Measurements from ENCODE around the gene KCNQ4. TPM values are rescaled to one million over a fixed set of nuclear protein-coding genes. Genes with fewer than 3 reads are reported as not detected.
A peak's percentile ranks its signal among the peaks of the same experiment; 100 is the strongest.

Gene KCNQ4
- total and polyA plus RNA-seq, 2 of the 8 experiments (the other 6 are each of a cell fraction or from before 2014, with no cell fraction given), result 2.2 to 3.9 TPM

DNA sequence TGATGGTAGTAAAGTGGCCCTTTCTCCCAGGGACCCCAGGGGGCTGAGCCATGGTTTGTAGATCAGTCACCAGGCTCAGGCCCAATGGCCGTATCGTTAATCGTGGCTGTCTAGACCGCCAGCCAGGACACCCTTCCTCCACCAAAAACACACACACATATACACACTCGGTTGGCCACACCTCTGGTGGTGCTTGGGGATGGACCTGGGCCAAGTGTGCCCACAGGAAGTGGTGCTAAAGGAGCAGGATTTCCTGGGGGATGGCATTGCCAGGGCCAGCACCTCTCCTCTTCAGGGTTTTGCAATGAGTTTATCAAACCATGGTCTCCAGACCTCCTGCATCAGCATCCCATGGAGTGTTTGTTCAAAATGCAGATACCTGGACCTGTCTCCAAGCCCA, 42.4 kb downstream of the KCNQ4 start:
- Histone ChIP-seq H3K79me2 (ENCODE audit: control insufficient read depth in 1 of 2, insufficient read depth in 2 of 2, low read length in 2 of 2) (no peaks in the 10 kb centered on the region), H4K20me1 (replicated peaks in 1 of 2; ENCODE audit: control insufficient read depth in 1 of 2, insufficient read depth in 2 of 2, low read length in 2 of 2) (no peaks in the 10 kb centered on the region), H3K36me3 (ENCODE audit: control insufficient read depth in 2 of 4, insufficient read depth in 4 of 4, low read length in 3 of 4) (no peaks in the 10 kb centered on the region; a peak in 1 of 8 replicates), H3K14ac (ENCODE audit: insufficient read length) (no peak overlapping the region), H2BK12ac (ENCODE audit: low read depth, low read length) (peak overlapping the region; percentile 11), H4K91ac (replicated peaks; ENCODE audit: insufficient read length, low read length) (no peak overlapping the region), H2AK5ac (ENCODE audit: low read depth, low read length) (peak overlapping the region; percentile 65; the same call in 1 of the 2 replicates), H2AFZ (ENCODE audit: low read length) (no peak overlapping the region), H3K9me3 (ENCODE audit: insufficient read depth in 2 of 2, low read depth in 1 of 2, low read length in 1 of 2) (no peaks in the 10 kb centered on the region), H3K56ac (replicated peaks; ENCODE audit: insufficient read length, low read depth, low read length) (no peak overlapping the region), H4K5ac (ENCODE audit: insufficient read length, low read depth, low read length) (no peak overlapping the region), H3K4me2 (ENCODE audit: insufficient read depth in 1 of 2, low read depth in 2 of 2, low read length in 2 of 2) (no peak overlapping the region), H2BK20ac (ENCODE audit: low read length) (peak overlapping the region; percentile 86; the same call in 1 of the 2 replicates), H3K4me1 (replicated peaks in 1 of 4; ENCODE audit: control insufficient read depth in 3 of 4, insufficient read depth in 4 of 4, low read length in 3 of 4) (peaks cover 10 to 20% (median 14%) of the 10 kb centered on the region in 4 experiments), H4K8ac (ENCODE audit: extremely low read depth, insufficient read depth, low read length) (no peak overlapping the region), H3K27ac (ENCODE audit: low read depth, low read length) (no peak overlapping the region), H3K4ac (replicated peaks; ENCODE audit: insufficient read length, low read depth, low read length) (no peak overlapping the region), H3K23ac (ENCODE audit: insufficient read length) (no peak overlapping the region), H2BK5ac (ENCODE audit: low read depth, low read length) (no peak overlapping the region), H2BK120ac (replicated peaks; ENCODE audit: low read depth, low read length) (no peak overlapping the region), H3K27me3 (replicated peaks in 1 of 4; ENCODE audit: control insufficient read depth in 3 of 4, extremely low read depth in 1 of 4, insufficient read depth in 3 of 4, low read length in 3 of 4) (no peaks in the 10 kb centered on the region), H3K18ac (ENCODE audit: extremely low read depth, low read length) (peak overlapping the region; percentile 19; the same call in 1 of the 2 replicates), H3K9ac (replicated peaks in 1 of 4; ENCODE audit: extremely low read depth in 1 of 4, low read depth in 3 of 4, low read length in 3 of 4) (no peak overlapping the region), H3K79me1 (ENCODE audit: low read depth, low read length) (no peaks in the 10 kb centered on the region), H2BK15ac (ENCODE audit: low read length) (peak overlapping the region; percentile 72; the same call in 1 of the 2 replicates), H3K4me3 (ENCODE audit: extremely low read depth in 1 of 4, insufficient read depth in 2 of 4, low read depth in 3 of 4, low read length in 4 of 4) (no peak overlapping the region), H3K23me2 (ENCODE audit: low read depth, low read length) (no peaks in the 10 kb centered on the region)
- 72% methylated on average over 5 of the region's 5 CpGs; no CpG with 5 or more reads in 1 of the 2 experiments for WGBS, 2 experiments (ENCODE audit: extremely low coverage in 1 of 2, insufficient coverage in 1 of 2, insufficient read length in 1 of 2, insufficient replicate concordance in 2 of 2, low coverage in 1 of 2, low lambda C conversion rate in 2 of 2, missing lambda C conversion rate in 1 of 2)
- CTCF ChIA-PET (ENCODE audit: partially characterized antibody), result interaction anchor here (3.3 to 3.4 kb wide), 2 partner anchors 23 to 53 kb away, joined by 28 to 29 read pairs; no protein-coding TSS in a partner anchor
- no peak for DNase-seq (ENCODE audit: low read depth in 1 of 2, low spot score in 2 of 2)
- POLR2A ChIA-PET (ENCODE audit: partially characterized antibody), result interaction anchor here (1.3 to 2.5 kb wide), 3 partner anchors 11 to 134 kb away, joined by 3 to 7 read pairs (median 4); partner anchors contain the start of genes CITED4 and NFYC
- FAIRE-seq, result no peak
- no peak for TF ChIP-seq SP1 (IDR thresholded peaks at IDR 0.05; ENCODE audit: low read depth, low read length)
- TF ChIP-seq KDM4A (IDR thresholded peaks at IDR 0.05; ENCODE audit: low read depth, low read length, severe bottlenecking), result no peak
- TF ChIP-seq JUN (IDR thresholded peaks at IDR 0.05; ENCODE audit: low read depth, low read length), result no peak
- no peak for TF ChIP-seq RNF2 (IDR thresholded peaks at IDR 0.05; ENCODE audit: borderline replicate concordance, low read depth, low read length, missing control alignments, poor library complexity, severe bottlenecking)
- no peak for TF ChIP-seq SP2 (IDR thresholded peaks at IDR 0.05; ENCODE audit: low read length)
- TF ChIP-seq BRCA1 (IDR thresholded peaks at IDR 0.05; ENCODE audit: low read depth, low read length), result no peak
- TF ChIP-seq CREB1 (IDR thresholded peaks at IDR 0.05), result no peak
- no peak for TF ChIP-seq GABPA (IDR thresholded peaks at IDR 0.05; ENCODE audit: borderline replicate concordance, insufficient read depth, low read length)
- TF ChIP-seq, protein P1, sequence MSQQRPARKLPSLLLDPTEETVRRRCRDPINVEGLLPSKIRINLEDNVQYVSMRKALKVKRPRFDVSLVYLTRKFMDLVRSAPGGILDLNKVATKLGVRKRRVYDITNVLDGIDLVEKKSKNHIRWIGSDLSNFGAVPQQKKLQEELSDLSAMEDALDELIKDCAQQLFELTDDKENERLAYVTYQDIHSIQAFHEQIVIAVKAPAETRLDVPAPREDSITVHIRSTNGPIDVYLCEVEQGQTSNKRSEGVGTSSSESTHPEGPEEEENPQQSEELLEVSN (IDR thresholded peaks at IDR 0.05), result no peak
- TF ChIP-seq, protein P2, sequence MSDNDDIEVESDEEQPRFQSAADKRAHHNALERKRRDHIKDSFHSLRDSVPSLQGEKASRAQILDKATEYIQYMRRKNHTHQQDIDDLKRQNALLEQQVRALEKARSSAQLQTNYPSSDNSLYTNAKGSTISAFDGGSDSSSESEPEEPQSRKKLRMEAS (IDR thresholded peaks at IDR 0.05), result no peak
- TF ChIP-seq BACH1 (IDR thresholded peaks at IDR 0.05; ENCODE audit: low read length), result no peak
- TF ChIP-seq TEAD4 (IDR thresholded peaks at IDR 0.05; ENCODE audit: low read depth, low read length), result no peak
- no peak for TF ChIP-seq KDM1A (IDR thresholded peaks at IDR 0.05; ENCODE audit: borderline replicate concordance, low read length)
